Measurements from ENCODE around the gene EGFL8. TPM values are rescaled to one million over a fixed set of nuclear protein-coding genes. Genes with fewer than 3 reads are reported as not detected.

The EGFL8 gene
- total RNA-seq, 3 donors from 2014 or later, result 10.2 to 19.6 (median 11.8) TPM

DNA sequence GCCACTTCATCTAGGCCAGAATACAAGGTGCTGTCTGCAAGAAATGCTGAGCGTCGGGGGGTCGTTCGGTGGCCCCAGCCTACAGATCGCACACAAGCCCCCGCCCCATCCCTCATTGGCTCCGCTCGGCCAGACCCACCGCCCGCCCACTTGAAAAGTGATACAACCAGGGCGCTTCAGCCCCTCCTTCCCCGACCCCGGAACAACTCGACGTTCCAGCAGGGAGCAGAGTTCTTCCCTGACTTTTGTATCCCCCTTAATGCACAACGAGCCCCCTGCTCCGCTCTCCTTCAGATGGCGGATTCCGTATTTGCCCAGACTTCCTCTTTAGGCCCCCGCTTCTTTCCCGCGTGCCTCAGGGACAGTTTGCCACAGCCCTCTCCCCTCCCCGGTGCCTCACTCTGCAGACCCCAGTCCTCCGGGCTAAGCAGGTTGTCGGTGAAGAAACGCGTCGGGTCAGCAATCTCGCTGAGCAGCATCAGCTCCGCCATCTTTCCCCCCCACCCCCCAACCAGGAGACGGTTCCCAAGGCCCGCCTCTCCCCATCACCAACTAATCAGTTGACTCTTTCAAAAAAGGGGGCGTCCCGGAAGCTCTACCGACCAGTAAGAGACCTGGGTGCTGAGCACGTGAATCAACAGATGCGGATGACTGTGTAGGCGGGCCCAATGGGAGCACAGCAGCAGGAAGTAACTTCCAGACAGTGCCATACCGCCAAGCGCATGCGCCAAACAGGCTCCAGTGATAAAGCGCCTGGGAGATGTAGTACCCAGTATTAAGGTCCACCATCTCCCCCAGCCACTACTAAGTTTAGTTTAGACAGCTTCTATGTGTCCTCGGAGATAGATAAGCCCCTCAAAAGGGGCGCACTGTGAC lies 36.4 kb upstream of the EGFL8 start, which contains the start of gene ATF6B:
Gene ATF6B, minus strand, starts transcription at position 530 of the 876 bp plus-strand sequence. Its CDS starts 39 bp downstream, at position 491.
- peak; percentile 97 to 100 for DNase-seq (ENCODE audit: low spot score in 2 of 2)

DNA sequence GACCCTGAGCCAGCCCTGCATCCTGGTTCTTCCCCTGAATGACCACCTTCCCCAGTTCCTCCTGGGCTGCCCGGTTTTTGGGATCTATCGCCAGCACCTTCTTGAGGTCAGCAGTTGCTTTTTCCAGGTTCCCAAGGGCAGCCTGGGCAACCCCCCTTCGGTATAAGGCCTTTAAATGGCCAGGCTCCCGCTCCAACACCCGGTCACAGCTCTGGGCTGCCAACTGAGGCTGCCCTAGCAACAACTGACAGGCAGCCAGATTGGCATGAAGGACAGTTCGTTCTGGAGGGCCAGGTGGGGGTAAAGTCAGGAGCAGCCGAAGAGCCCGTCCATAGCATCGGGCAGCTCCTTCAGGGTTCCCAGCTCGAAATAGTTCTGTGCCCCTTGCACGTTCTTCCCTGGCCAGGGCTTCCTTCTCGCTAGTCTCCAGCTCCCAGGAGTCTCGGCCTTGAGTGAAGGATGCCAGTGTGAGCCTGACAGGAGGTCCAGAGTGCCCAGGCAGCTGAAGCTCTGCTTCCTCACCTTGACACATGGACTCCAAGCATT lies 35.6 kb upstream of the EGFL8 start:
- Histone ChIP-seq H3K27ac (peak overlapping the region; percentile 93), H3K27me3 (no peaks in the 10 kb centered on the region), H3K9me3 (no peaks in the 10 kb centered on the region), H3K4me1 (peaks cover 7 to 21% of the 10 kb centered on the region in 2 donors), H3K36me3 (peaks cover 6% of the 10 kb centered on the region), H3K4me3 (peak overlapping the region; percentile 61 to 95 (median 90))
- DNase-seq (ENCODE audit: low spot score in 2 of 2), result no peak
- no peak for TF ChIP-seq POLR2A (IDR thresholded peaks at IDR 0.05)
- TF ChIP-seq POLR2AphosphoS5 (IDR thresholded peaks at IDR 0.05), result no peak
- intact Hi-C loops (cut with DNase I; ENCODE audit: low total_unique reads), result no loop called here

More for the DNA sequence above, 36.4 kb upstream of the EGFL8 start, which contains the start of gene ATF6B:
- peak within 1 kb of the TSS; percentile 93 for H3K27ac ChIP-seq
- no peaks in the 10 kb centered on the region for H3K27me3 ChIP-seq
- peak within 1 kb of the TSS; percentile 90 to 95 (median 91) for H3K4me3 ChIP-seq
- intact Hi-C loops (cut with DNase I; ENCODE audit: low total_unique reads), result no loop called here
- peaks cover 7 to 21% of the 10 kb centered on the region in 2 donors for H3K4me1 ChIP-seq
- TF ChIP-seq, protein P1, sequence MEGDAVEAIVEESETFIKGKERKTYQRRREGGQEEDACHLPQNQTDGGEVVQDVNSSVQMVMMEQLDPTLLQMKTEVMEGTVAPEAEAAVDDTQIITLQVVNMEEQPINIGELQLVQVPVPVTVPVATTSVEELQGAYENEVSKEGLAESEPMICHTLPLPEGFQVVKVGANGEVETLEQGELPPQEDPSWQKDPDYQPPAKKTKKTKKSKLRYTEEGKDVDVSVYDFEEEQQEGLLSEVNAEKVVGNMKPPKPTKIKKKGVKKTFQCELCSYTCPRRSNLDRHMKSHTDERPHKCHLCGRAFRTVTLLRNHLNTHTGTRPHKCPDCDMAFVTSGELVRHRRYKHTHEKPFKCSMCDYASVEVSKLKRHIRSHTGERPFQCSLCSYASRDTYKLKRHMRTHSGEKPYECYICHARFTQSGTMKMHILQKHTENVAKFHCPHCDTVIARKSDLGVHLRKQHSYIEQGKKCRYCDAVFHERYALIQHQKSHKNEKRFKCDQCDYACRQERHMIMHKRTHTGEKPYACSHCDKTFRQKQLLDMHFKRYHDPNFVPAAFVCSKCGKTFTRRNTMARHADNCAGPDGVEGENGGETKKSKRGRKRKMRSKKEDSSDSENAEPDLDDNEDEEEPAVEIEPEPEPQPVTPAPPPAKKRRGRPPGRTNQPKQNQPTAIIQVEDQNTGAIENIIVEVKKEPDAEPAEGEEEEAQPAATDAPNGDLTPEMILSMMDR (IDR thresholded peaks at IDR 0.05), result no peak
- TF ChIP-seq POLR2A (IDR thresholded peaks at IDR 0.05) (peak; percentile 72), POLR2AphosphoS5 (IDR thresholded peaks at IDR 0.05) (peak; percentile 54 to 73 (median 71))
- no peaks in the 10 kb centered on the region for H3K9me3 ChIP-seq
- peaks cover 6% of the 10 kb centered on the region for H3K36me3 ChIP-seq

DNA sequence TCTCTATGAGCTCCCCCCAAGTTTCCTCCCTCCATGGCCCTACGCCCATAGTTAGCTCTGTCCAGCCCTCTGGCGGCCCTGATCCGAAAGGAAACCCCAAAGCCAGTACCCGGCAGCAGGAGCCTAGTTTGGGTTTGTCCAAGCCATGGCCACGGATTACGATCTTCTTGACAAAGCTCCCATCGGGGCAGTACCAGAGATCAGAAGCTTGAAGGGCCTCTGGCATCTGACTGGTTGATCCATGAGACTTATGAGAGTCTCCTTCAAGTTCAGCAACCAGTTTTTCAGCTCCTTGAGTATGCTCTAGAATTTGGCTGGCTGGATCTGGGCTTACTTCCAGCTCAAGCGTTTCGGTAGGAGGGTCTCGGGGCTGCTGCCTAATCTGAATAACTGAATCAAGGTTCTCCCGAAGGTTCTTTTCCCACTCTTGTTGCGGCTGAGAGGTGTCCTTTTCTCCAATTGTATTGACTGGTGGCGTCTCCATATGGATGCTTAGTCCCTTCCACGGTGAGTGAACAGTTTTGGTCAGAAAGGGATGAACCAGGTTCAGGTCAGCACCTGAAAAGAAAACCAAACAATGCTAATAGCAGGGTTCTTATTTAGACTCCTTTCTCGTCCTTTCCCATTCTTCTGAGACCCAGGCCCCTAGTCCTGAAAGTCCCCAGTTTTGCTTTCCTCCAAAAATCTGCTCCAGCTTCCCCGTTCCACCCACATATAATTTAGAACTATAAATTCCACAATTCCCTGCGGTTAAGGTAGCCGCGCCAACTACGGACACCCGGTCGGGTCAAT lies 34.9 kb upstream of the EGFL8 start:
- peak overlapping the region; percentile 93 for H3K27ac ChIP-seq
- peak overlapping the region; percentile 61 to 95 (median 90) for H3K4me3 ChIP-seq
- TF ChIP-seq POLR2A (IDR thresholded peaks at IDR 0.05) (no peak), POLR2AphosphoS5 (IDR thresholded peaks at IDR 0.05) (peak in 1 of 3 donors; percentile 65)
- intact Hi-C loops (cut with DNase I; ENCODE audit: low total_unique reads), result no loop called here
- no peak for DNase-seq (ENCODE audit: low spot score in 2 of 2)
- H3K4me1 ChIP-seq, result peaks cover 7 to 21% of the 10 kb centered on the region in 2 donors
- peaks cover under 1% of the 10 kb centered on the region for H3K36me3 ChIP-seq
- no peaks in the 10 kb centered on the region for H3K27me3 ChIP-seq
- no peaks in the 10 kb centered on the region for H3K9me3 ChIP-seq

DNA sequence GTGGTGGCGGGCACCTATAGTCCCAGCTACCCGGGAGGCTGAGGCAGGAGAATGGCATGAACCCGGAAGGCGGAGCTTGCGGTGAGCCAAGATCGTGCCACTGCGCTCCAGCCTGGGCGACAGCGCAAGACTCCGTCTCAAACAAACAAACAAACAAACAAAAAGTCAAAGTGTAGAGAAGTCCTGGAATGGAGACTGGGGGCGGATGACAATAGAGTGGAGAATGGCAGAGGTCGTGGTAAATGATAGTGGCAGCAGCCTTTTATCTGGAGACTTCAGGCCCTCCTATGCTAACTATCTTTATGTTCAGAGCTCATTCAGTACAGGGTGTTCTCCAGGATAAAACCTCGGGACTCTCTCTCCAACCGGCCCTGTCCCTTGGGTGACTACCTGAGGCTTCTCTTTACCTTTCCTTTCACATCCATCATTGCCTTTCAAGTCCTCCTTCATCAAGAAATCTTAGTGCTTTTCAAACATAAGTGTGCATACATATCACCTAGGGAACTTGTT lies 32.9 kb upstream of the EGFL8 start:
- DNase-seq (ENCODE audit: low spot score in 2 of 2), result no peak
- Histone ChIP-seq H3K27me3 (no peaks in the 10 kb centered on the region), H3K4me3 (no peak overlapping the region), H3K36me3 (no peaks in the 10 kb centered on the region), H3K27ac (no peak overlapping the region), H3K9me3 (no peaks in the 10 kb centered on the region), H3K4me1 (peaks cover 7 to 20% of the 10 kb centered on the region in 2 donors)
- TF ChIP-seq POLR2A (IDR thresholded peaks at IDR 0.05), result no peak
- TF ChIP-seq POLR2AphosphoS5 (IDR thresholded peaks at IDR 0.05), result no peak
- TF ChIP-seq, protein P1 (IDR thresholded peaks at IDR 0.05), result no peak
- intact Hi-C loops (cut with DNase I; ENCODE audit: low total_unique reads), result no loop called here

DNA sequence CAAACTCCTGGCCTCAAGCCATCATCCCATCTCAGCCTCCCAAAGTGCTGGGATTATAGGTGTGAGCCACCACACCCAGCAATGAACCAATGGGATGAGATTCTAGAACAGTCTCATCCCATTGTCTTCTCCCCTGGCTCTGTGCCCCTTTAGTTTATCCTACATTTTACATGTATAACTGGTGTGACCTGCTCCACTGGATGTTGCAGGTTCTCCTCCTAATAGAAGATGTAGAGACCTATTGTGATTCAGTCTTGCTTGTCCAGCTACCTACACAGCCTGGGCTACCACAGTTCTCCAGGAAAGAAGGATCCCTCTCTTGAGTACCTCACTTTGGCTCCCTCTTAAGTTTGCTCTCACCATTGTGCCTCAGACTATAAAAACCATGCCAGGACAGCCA lies 32.3 kb upstream of the EGFL8 start:
- Histone ChIP-seq H3K36me3 (no peaks in the 10 kb centered on the region), H3K4me1 (peaks cover 7 to 14% of the 10 kb centered on the region in 2 donors), H3K27me3 (no peaks in the 10 kb centered on the region), H3K9me3 (no peaks in the 10 kb centered on the region), H3K27ac (no peak overlapping the region), H3K4me3 (no peak overlapping the region)
- intact Hi-C loops (cut with DNase I; ENCODE audit: low total_unique reads), result no loop called here
- TF ChIP-seq, protein P1 (IDR thresholded peaks at IDR 0.05), result no peak
- TF ChIP-seq POLR2A (IDR thresholded peaks at IDR 0.05), result no peak
- TF ChIP-seq POLR2AphosphoS5 (IDR thresholded peaks at IDR 0.05), result no peak
- no peak for DNase-seq (ENCODE audit: low spot score in 2 of 2)
